Endothelial cell of umbilical vein (primary cell): ENCODE results near the gene CHID1. TPM values are rescaled to one million over a fixed set of nuclear protein-coding genes. Genes with fewer than 3 reads are reported as not detected.

Experiments used
- BruUV-seq: library from RNA; stranded (reverse); fragments of 400-500 nt; replicated peaks from 2 replicates; lab custom pipeline; 2021; lab: Mats Ljungman, UMichigan
- CTCF ChIA-PET: fragments of 300-600, 350-600 bp; sonication (Branson Sonifier 250); formaldehyde crosslinking; loops from one replicate; lab custom pipeline; 2021; ENCODE audit warnings: antibody characterized with exemption, inconsistent platforms; lab: Charles Lee
- POLR2A ChIA-PET: fragments of 300-600, 350-600 bp; sonication (Branson Sonifier 250); formaldehyde crosslinking; loops from one replicate; lab custom pipeline; 2021; ENCODE audit warnings: antibody characterized with exemption, inconsistent platforms; lab: Charles Lee
- DNase-seq: peaks from one replicate; pipeline ENCODE4 v3.0.0-alpha.2; 2011; ENCODE audit warnings: low read depth, low spot score
- FAIRE-seq: peaks from 2 replicates; lab custom pipeline; 2011; peaks lifted over from hg19 to GRCh38; lab: Jason Lieb, UNC
- H2AFZ ChIP-seq: 2 replicates; pipeline ENCODE4 v1.6.0; 2012; ENCODE audit warnings: low read depth, low read length, control low read depth, inconsistent platforms
- H3K27ac ChIP-seq: 2 replicates; pipeline ENCODE4 v1.5.1; 2011; ENCODE audit warnings: low read depth, mild to moderate bottlenecking, control low read depth, low read length, moderate library complexity; ENCODE audit not compliant: insufficient read depth
- H3K27me3 ChIP-seq, 2 experiments: 2 replicates each; pipeline versions ENCODE4 v1.6.0 to v1.6.1; 2011; ENCODE audit warnings: low read length in 2 of 2, mixed read lengths in 1 of 2; ENCODE audit not compliant: control insufficient read depth in 2 of 2, insufficient read depth in 2 of 2
- H3K36me3 ChIP-seq, 2 experiments: 2 replicates in 1 of 2; 3 replicates in 1 of 2; pipeline ENCODE4 v1.5.1; 2011; ENCODE audit warnings: low read length in 2 of 2, mild to moderate bottlenecking in 1 of 2, moderate library complexity in 1 of 2; ENCODE audit not compliant: control insufficient read depth in 2 of 2, insufficient read depth in 2 of 2; ENCODE audit errors: extremely low read depth in 1 of 2
- H3K4me1 ChIP-seq: 3 replicates; pipeline ENCODE4 v1.5.1; 2011; ENCODE audit warnings: mild to moderate bottlenecking, low read length; ENCODE audit not compliant: control insufficient read depth, insufficient read depth; ENCODE audit errors: extremely low read depth
- H3K4me2 ChIP-seq: 2 replicates; pipeline ENCODE4 v1.6.1; 2011; ENCODE audit warnings: low read length, control low read depth, mixed read lengths; ENCODE audit not compliant: insufficient read depth
- H3K4me3 ChIP-seq, 3 experiments: fragments of 200-600 bp in 1 of 3; sonication (generic), shearing (Covaris generic) in 1 of 3; replicated peaks in 1 of 3; 2 replicates each; pipeline ENCODE4 v1.5.1; 2011 to 2016; ENCODE audit warnings: control low read depth in 3 of 3, low read length in 3 of 3, mild to moderate bottlenecking in 2 of 3, inconsistent platforms in 1 of 3, low read depth in 1 of 3, moderate library complexity in 1 of 3; ENCODE audit not compliant: insufficient read depth in 1 of 3
- H3K79me2 ChIP-seq: 2 replicates; pipeline ENCODE4 v1.6.0; 2012; ENCODE audit warnings: low read length, inconsistent platforms; ENCODE audit not compliant: control insufficient read depth, insufficient read depth
- H3K9ac ChIP-seq: replicated peaks from 2 replicates; pipeline ENCODE3; 2011; ENCODE audit warnings: low read length, control low read depth; ENCODE audit not compliant: insufficient read depth; ENCODE audit errors: extremely low read depth
- H3K9me1 ChIP-seq: replicated peaks from 3 replicates; pipeline ENCODE4 v1.6.0; 2011; ENCODE audit warnings: mild to moderate bottlenecking, low read length; ENCODE audit not compliant: control insufficient read depth, insufficient read depth; ENCODE audit errors: extremely low read depth
- H3K9me3 ChIP-seq: replicated peaks from 2 replicates; pipeline ENCODE4 v1.5.1; 2012; ENCODE audit warnings: low read length, inconsistent platforms; ENCODE audit not compliant: control insufficient read depth, insufficient read depth
- H4K20me1 ChIP-seq: replicated peaks from 2 replicates; pipeline ENCODE3; 2011; ENCODE audit warnings: mild to moderate bottlenecking, low read length; ENCODE audit not compliant: control insufficient read depth, insufficient read depth; ENCODE audit errors: extremely low read depth
- CTCF ChIP-seq, 2 donors: IDR thresholded peaks; 1 replicate in 1 of 2; 2 replicates in 1 of 2; pipeline ENCODE4 v1.5.1; 2011; ENCODE audit warnings: low read length in 2 of 2, mild to moderate bottlenecking in 2 of 2, moderate library complexity in 2 of 2, control low read depth in 1 of 2, inconsistent platforms in 1 of 2, low read depth in 1 of 2; ENCODE audit not compliant: insufficient read depth in 1 of 2; ENCODE audit errors: extremely low read depth in 1 of 2
- EZH2 ChIP-seq: IDR thresholded peaks from 2 replicates; pipeline ENCODE4 v1.6.1; 2012; ENCODE audit warnings: borderline replicate concordance, low read depth, mild to moderate bottlenecking, moderate library complexity, low read length, inconsistent platforms; ENCODE audit not compliant: severe bottlenecking
- FOS ChIP-seq: IDR thresholded peaks from 2 replicates; pipeline ENCODE4 v1.6.1; 2011; ENCODE audit warnings: mild to moderate bottlenecking, low read length, moderate library complexity, borderline replicate concordance; ENCODE audit not compliant: insufficient read depth
- GATA2 ChIP-seq: IDR thresholded peaks from 2 replicates; pipeline ENCODE4 v1.7.0; 2011; ENCODE audit warnings: low read depth, mild to moderate bottlenecking, moderate library complexity, mixed read lengths, low read length; ENCODE audit not compliant: insufficient read length, insufficient read depth
- JUN ChIP-seq: IDR thresholded peaks from 2 replicates; pipeline ENCODE4 v1.6.1; 2011; ENCODE audit warnings: borderline replicate concordance, low read depth; ENCODE audit not compliant: insufficient read length, insufficient read depth
- MAX ChIP-seq: IDR thresholded peaks from 2 replicates; pipeline ENCODE4 v1.6.1; 2011; ENCODE audit not compliant: insufficient read depth, insufficient read length
- MYC ChIP-seq: IDR thresholded peaks from one replicate; pipeline ENCODE4 v1.6.1; 2011; ENCODE audit warnings: mild to moderate bottlenecking, low read depth, low read length
- POLR2A ChIP-seq: IDR thresholded peaks from 2 replicates; pipeline ENCODE4 v1.6.1; 2012; ENCODE audit warnings: low read depth, mild to moderate bottlenecking, control low read depth, low read length
- POLR2AphosphoS5 ChIP-seq: IDR thresholded peaks from 2 replicates; pipeline ENCODE4 v1.6.1; 2012; ENCODE audit warnings: low read depth, mild to moderate bottlenecking, control low read depth, low read length, moderate library complexity; ENCODE audit not compliant: insufficient read depth
- dilution Hi-C: fragments of 300-500 bp; cut with MboI; formaldehyde crosslinking; loops from one replicate; pipeline ENCODE4 v1.15.0; 2019; ENCODE audit warnings: low sequenced_read_pairs; ENCODE audit not compliant: extremely low pct_ligation_motif_present
- intact Hi-C: fragments of 100-400 bp; cut with micrococcal nuclease; formaldehyde crosslinking; loops from one replicate; pipeline ENCODE4 v1.10.0; 2022
- polyA plus RNA-seq, 4 experiments: library from polyadenylated mRNA; depleted of rRNA in 3 of 4; stranded (reverse) in 3 of 4; unstranded in 1 of 4; fragments of >200 nt; gene quantifications; 2 replicates each; pipeline versions ENCODE4 v1.2.1 to v1.2.3, GENCODE V29; 2011 to 2012; ENCODE audit warnings: missing spikeins in 1 of 4
- total RNA-seq: library from RNA; stranded (reverse); gene quantifications from 2 replicates; pipeline ENCODE4 v1.2.3, GENCODE V29; 2021

The CHID1 gene
- total and polyA plus RNA-seq, 2 donors (not counting 3 experiments of a cell fraction or from before 2014, with no cell fraction given): 89.8 to 107 TPM

GRCh38 chr11:859394-860131, 51.0 kb downstream of the CHID1 start:
- Histone ChIP-seq H3K4me3 (no peak overlapping the region), H2AFZ (no peak overlapping the region), H3K4me2 (no peak overlapping the region), H3K4me1 (no peaks in the 10 kb centered on the region), H3K36me3 (peaks cover 0 to 6% of the 10 kb centered on the region in 2 experiments), H3K27me3 (no peaks in the 10 kb centered on the region), H4K20me1 (no peaks in the 10 kb centered on the region), H3K9ac (no peak overlapping the region), H3K9me3 (no peaks in the 10 kb centered on the region), H3K79me2 (no peaks in the 10 kb centered on the region), H3K27ac (no peak overlapping the region), H3K9me1 (no peaks in the 10 kb centered on the region)
- FAIRE-seq: no peak
- TF ChIP-seq CTCF (IDR thresholded peaks at IDR 0.05; ENCODE audit: extremely low read depth in 1 of 2, insufficient read depth in 1 of 2, low read depth in 1 of 2, low read length in 2 of 2) (no peak), POLR2A (no peak), FOS (no peak), MYC (no peak), JUN (no peak), MAX (no peak), GATA2 (no peak), EZH2 (no peak), POLR2AphosphoS5 (no peak)
- dilution Hi-C loops (no loop called here), intact Hi-C loops (no loop called here)
- no TSS peak for BruUV-seq
- DNase-seq: peak; percentile 64
- ChIA-PET CTCF (interaction anchor here (0.7 to 1.1 kb wide), 2 partner anchors 19 to 39 kb away, joined by 3 to 4 read pairs; no protein-coding TSS in a partner anchor), POLR2A (interaction anchor here (0.5 kb wide), 1 partner anchor 18 kb away, joined by 3 read pairs; no protein-coding TSS in a partner anchor)
